ENCODE results near the gene STEAP2.

The STEAP2 gene

GRCh38 chr7:90230834-90231233 lies 19.3 kb downstream of the STEAP2 start:
- TF ChIP-seq CTCF (IDR thresholded peaks at IDR 0.05; ENCODE audit: low read depth, low read length, missing control alignments) = no peak

GRCh38 chr7:90231304-90231703 lies 19.8 kb downstream of the STEAP2 start:
- no peak overlapping the region for H3K4me3 ChIP-seq (replicated peaks; ENCODE audit: low read depth, low read length)
- TF ChIP-seq CTCF (IDR thresholded peaks at IDR 0.05; ENCODE audit: low read depth, low read length, missing control alignments) = no peak
- DNase-seq (ENCODE audit: extremely low read depth, low read depth) = no peak

More at GRCh38 chr7:90230834-90231233, 19.3 kb downstream of the STEAP2 start:
- no peak for DNase-seq (ENCODE audit: extremely low read depth, low read depth)
- H3K4me3 ChIP-seq (replicated peaks; ENCODE audit: low read depth, low read length) = no peak overlapping the region

- DNase-seq (ENCODE audit: extremely low read depth, low read depth) = no peak
- TF ChIP-seq CTCF (IDR thresholded peaks at IDR 0.05; ENCODE audit: low read depth, low read length, missing control alignments) = no peak
- H3K4me3 ChIP-seq (replicated peaks; ENCODE audit: low read depth, low read length) = no peak overlapping the region
These were observed 20.9 kb downstream of the STEAP2 start for GRCh38 chr7:90232430-90232829.

- no peak for DNase-seq (ENCODE audit: extremely low read depth, low read depth)
- no peak for TF ChIP-seq CTCF (IDR thresholded peaks at IDR 0.05; ENCODE audit: low read depth, low read length, missing control alignments)
- H3K4me3 ChIP-seq (replicated peaks; ENCODE audit: low read depth, low read length) = no peak overlapping the region
These were observed 22.0 kb downstream of the STEAP2 start for GRCh38 chr7:90233569-90233968.

GRCh38 chr7:90236721-90237289 lies 25.3 kb downstream of the STEAP2 start:
- H3K4me3 ChIP-seq (replicated peaks; ENCODE audit: low read depth, low read length) = no peak overlapping the region
- no peak for DNase-seq (ENCODE audit: extremely low read depth, low read depth)
- TF ChIP-seq CTCF (IDR thresholded peaks at IDR 0.05; ENCODE audit: low read depth, low read length, missing control alignments) = no peak

GRCh38 chr7:90238022-90238421 lies 26.5 kb downstream of the STEAP2 start:
- TF ChIP-seq CTCF (IDR thresholded peaks at IDR 0.05; ENCODE audit: low read depth, low read length, missing control alignments) = no peak
- no peak for DNase-seq (ENCODE audit: extremely low read depth, low read depth)
- no peak overlapping the region for H3K4me3 ChIP-seq (replicated peaks; ENCODE audit: low read depth, low read length)

- no peak overlapping the region for H3K4me3 ChIP-seq (replicated peaks; ENCODE audit: low read depth, low read length)
- no peak for TF ChIP-seq CTCF (IDR thresholded peaks at IDR 0.05; ENCODE audit: low read depth, low read length, missing control alignments)
- DNase-seq (ENCODE audit: extremely low read depth, low read depth) = no peak
These were observed 27.0 kb downstream of the STEAP2 start for GRCh38 chr7:90238583-90238982.
